ENCODE data around the gene SLC12A7.

SLC12A7 gene

DNA sequence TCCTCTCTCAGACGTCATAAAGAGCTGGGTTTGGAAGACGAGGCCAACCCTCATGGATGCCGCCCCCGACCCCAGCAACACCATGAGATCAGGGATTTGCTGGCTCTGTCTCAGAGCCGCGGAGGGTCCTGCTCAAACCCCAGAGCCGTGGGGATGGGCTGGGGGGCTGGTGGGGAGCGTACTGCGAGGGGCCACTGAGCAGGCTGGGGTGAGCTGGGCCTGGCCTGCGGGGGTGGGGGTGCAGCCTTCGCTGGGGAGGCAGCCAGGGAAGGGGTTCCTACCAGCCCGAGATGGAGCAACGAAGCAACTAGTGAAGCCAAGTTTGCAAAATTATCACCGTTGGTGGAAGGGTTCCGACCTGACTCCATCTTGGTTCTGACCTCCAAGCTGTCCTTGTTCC lies 5.1 kb upstream of the SLC12A7 start:
- H3K4me3 ChIP-seq (ENCODE audit: low read depth, low read length) = no peak overlapping the region
- no peak for DNase-seq (ENCODE audit: low read depth, low spot score)
- in situ Hi-C loops (cut with HindIII; ENCODE audit: low sequenced_read_pairs) = no loop called here
- TF ChIP-seq, protein P1, sequence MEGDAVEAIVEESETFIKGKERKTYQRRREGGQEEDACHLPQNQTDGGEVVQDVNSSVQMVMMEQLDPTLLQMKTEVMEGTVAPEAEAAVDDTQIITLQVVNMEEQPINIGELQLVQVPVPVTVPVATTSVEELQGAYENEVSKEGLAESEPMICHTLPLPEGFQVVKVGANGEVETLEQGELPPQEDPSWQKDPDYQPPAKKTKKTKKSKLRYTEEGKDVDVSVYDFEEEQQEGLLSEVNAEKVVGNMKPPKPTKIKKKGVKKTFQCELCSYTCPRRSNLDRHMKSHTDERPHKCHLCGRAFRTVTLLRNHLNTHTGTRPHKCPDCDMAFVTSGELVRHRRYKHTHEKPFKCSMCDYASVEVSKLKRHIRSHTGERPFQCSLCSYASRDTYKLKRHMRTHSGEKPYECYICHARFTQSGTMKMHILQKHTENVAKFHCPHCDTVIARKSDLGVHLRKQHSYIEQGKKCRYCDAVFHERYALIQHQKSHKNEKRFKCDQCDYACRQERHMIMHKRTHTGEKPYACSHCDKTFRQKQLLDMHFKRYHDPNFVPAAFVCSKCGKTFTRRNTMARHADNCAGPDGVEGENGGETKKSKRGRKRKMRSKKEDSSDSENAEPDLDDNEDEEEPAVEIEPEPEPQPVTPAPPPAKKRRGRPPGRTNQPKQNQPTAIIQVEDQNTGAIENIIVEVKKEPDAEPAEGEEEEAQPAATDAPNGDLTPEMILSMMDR (IDR thresholded peaks at IDR 0.05; ENCODE audit: low read depth, low read length) = no peak

- H3K4me3 ChIP-seq (ENCODE audit: low read depth, low read length) = no peak overlapping the region
- TF ChIP-seq, protein P1 (IDR thresholded peaks at IDR 0.05; ENCODE audit: low read depth, low read length) = no peak
- in situ Hi-C loops (cut with HindIII; ENCODE audit: low sequenced_read_pairs) = no loop called here
These were observed 4.4 kb upstream of the SLC12A7 start for GRCh38 chr5:1116109-1116740.

DNA sequence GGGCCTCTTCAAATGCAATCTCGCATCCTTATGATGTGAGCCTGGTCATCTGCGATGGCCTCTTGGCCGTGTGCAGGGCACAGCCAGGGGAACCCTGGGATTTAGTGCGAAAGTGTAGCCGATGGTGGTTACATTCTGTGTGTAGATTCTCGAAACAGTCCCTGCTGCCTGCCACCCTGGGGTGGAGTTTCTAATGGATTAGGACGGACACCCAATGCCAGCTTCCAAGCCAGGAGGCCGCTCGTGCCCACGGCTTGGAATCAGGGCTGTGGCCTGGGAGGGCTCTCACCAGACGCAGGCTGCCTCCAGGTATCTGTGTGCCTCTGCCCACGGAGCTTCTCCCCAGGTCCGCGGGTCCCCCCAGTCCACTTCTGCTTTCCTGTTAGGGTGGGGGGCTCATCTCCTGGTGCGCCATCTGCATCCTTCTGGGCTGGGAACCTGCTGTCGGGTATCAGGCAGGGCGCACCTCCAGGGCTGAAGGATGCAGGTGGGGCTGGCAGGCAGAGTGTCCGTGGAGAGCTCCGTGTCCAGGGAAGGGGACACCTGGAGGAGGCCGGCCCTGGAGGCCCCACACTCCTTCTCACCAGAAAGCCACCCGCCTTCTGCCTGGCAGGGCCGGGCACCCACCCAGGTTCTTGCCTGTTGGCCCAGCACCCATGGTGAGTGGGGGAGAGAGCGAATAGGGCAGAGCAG lies 3.4 kb upstream of the SLC12A7 start:
- TF ChIP-seq, protein P1 (IDR thresholded peaks at IDR 0.05; ENCODE audit: low read depth, low read length) = no peak
- no peak overlapping the region for H3K4me3 ChIP-seq (ENCODE audit: low read depth, low read length)
- DNase-seq (ENCODE audit: low read depth, low spot score) = no peak
- in situ Hi-C loops (cut with HindIII; ENCODE audit: low sequenced_read_pairs) = no loop called here

More at GRCh38 chr5:1116109-1116740, 4.4 kb upstream of the SLC12A7 start:
- DNase-seq (ENCODE audit: low read depth, low spot score) = no peak

- DNase-seq (ENCODE audit: low read depth, low spot score) = no peak
- in situ Hi-C loops (cut with HindIII; ENCODE audit: low sequenced_read_pairs) = no loop called here
- TF ChIP-seq, protein P1 (IDR thresholded peaks at IDR 0.05; ENCODE audit: low read depth, low read length) = no peak
- no peak overlapping the region for H3K4me3 ChIP-seq (ENCODE audit: low read depth, low read length)
These were observed 2.1 kb upstream of the SLC12A7 start for GRCh38 chr5:1113805-1114586.

DNA sequence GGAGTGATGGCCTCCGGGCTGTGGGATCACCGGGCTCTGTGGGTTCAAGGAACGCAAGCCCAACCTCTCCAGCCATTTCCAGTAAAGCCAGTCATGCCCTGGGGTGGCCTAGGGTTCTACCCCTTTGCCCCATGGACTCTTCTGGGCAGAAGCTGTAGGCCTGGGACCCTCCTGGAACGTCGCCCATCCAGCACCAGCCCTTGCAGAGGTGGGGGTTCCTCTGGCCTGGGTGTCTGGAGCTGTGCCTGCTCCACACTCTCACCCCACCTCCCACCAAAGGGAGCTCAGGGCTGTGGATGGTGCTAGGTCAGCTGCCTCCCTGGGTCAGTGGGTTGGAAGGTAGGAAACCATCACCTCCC lies 1.4 kb upstream of the SLC12A7 start:
- no peak overlapping the region for H3K4me3 ChIP-seq (ENCODE audit: low read depth, low read length)
- TF ChIP-seq, protein P1 (IDR thresholded peaks at IDR 0.05; ENCODE audit: low read depth, low read length) = no peak
- DNase-seq (ENCODE audit: low read depth, low spot score) = no peak
- in situ Hi-C loops (cut with HindIII; ENCODE audit: low sequenced_read_pairs) = no loop called here

DNA sequence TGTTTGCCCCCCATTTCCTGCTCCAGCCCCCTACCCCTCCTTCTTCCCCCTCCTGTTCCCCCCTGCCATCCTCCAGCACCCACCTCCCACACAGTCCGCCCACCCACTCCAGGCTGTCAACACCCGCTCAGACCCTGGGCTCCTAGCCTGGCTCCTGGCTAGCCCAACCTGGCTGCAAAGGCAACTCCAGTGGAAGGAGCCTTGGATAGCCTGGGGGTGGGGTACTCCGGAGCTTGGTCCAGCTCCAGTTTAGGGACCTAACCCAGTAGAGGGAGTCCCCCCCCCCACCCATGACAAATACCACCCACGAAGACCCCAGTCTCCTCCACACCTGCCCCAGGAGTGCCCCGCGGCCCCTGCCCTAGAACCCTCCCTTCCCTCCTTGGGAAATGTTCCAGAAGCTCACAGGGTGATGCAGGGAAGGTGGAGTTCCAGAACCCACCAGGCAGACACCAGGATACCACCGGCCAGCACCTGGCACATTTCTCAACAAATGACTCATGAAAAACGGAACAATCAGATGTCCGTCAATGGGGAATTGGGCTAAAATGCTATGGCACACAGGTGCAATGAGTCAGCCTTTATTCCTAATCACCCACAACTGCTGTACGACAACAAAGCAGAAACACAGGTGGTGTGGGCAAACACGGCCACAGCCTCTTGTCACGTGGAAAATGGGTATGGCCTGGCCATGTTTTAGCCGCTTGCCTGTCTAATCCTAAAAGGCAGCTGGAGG lies 901 bp upstream of the SLC12A7 start:
- TF ChIP-seq, protein P1 (IDR thresholded peaks at IDR 0.05; ENCODE audit: low read depth, low read length) = no peak
- in situ Hi-C loops (cut with HindIII; ENCODE audit: low sequenced_read_pairs) = no loop called here
- no peak for DNase-seq (ENCODE audit: low read depth, low spot score)
- no peak overlapping the region for H3K4me3 ChIP-seq (ENCODE audit: low read depth, low read length)
